Astrocyte (in vitro differentiated cells and primary cell): Measurements from ENCODE around the gene SMIM10L2A. TPM values are rescaled to one million over a fixed set of nuclear protein-coding genes. Genes with fewer than 3 reads are reported as not detected.
"Not testable (repeated sequence)": the region's sequence is repeated elsewhere in the genome, so short reads cannot be mapped to it uniquely, and the experiment has no call there.

Source experiments
- DNase-seq: peaks from one replicate; pipeline ENCODE4 v3.0.0-alpha.2; 2010; ENCODE audit warnings: low read depth
- FAIRE-seq: peaks from 2 replicates; lab custom pipeline; 2011; peaks lifted over from hg19 to GRCh38; lab: Jason Lieb, UNC
- H2AFZ ChIP-seq: 2 replicates; pipeline ENCODE4 v1.6.0; 2012; ENCODE audit warnings: low read depth, low read length, inconsistent platforms
- H3K27ac ChIP-seq: 2 replicates; pipeline ENCODE4 v1.5.1; 2011; ENCODE audit warnings: low read depth, low read length, inconsistent platforms
- H3K27me3 ChIP-seq: 2 replicates; pipeline ENCODE4 v1.6.0; 2011; ENCODE audit warnings: low read length, inconsistent platforms; ENCODE audit not compliant: insufficient read depth
- H3K36me3 ChIP-seq: 2 replicates; pipeline ENCODE4 v1.5.1; 2011; ENCODE audit warnings: low read length, inconsistent platforms; ENCODE audit not compliant: insufficient read depth
- H3K4me1 ChIP-seq: 2 replicates; pipeline ENCODE4 v1.5.1; 2011; ENCODE audit warnings: low read length, inconsistent platforms; ENCODE audit not compliant: insufficient read depth
- H3K4me2 ChIP-seq: 2 replicates; pipeline ENCODE4 v1.6.0; 2012; ENCODE audit warnings: low read length, inconsistent platforms
- H3K4me3 ChIP-seq: 2 replicates; pipeline ENCODE4 v1.5.1; 2011; ENCODE audit warnings: low read depth, mild to moderate bottlenecking, low read length, inconsistent platforms; ENCODE audit not compliant: insufficient read depth
- H3K79me2 ChIP-seq: 2 replicates; pipeline ENCODE4 v1.6.0; 2012; ENCODE audit warnings: mild to moderate bottlenecking, low read length, inconsistent platforms; ENCODE audit not compliant: insufficient read depth
- H3K9ac ChIP-seq: 2 replicates; pipeline ENCODE4 v1.6.0; 2012; ENCODE audit warnings: mild to moderate bottlenecking, low read length, inconsistent platforms
- H3K9me3 ChIP-seq: 2 replicates; pipeline ENCODE4 v1.5.1; 2012; ENCODE audit warnings: low read depth, mild to moderate bottlenecking, low read length, inconsistent platforms; ENCODE audit not compliant: insufficient read depth
- H4K20me1 ChIP-seq: 2 replicates; pipeline ENCODE4 v1.6.0; 2012; ENCODE audit warnings: low read length, inconsistent platforms; ENCODE audit not compliant: insufficient read depth
- H3K27ac Mint-ChIP-seq: one replicate; pipeline ENCODE4 v1.8.0; 2021; ENCODE audit warnings: mild to moderate bottlenecking, mixed read lengths; ENCODE audit not compliant: unreplicated experiment
- H3K27me3 Mint-ChIP-seq: one replicate; pipeline ENCODE4 v1.8.0; 2021; ENCODE audit warnings: low read depth, mixed read lengths; ENCODE audit not compliant: unreplicated experiment
- H3K36me3 Mint-ChIP-seq: one replicate; pipeline ENCODE4 v1.8.0; 2021; ENCODE audit warnings: low read depth, mixed read lengths; ENCODE audit not compliant: unreplicated experiment
- H3K4me1 Mint-ChIP-seq: one replicate; pipeline ENCODE4 v1.8.0; 2021; ENCODE audit warnings: low read depth, mixed read lengths; ENCODE audit not compliant: unreplicated experiment
- H3K4me3 Mint-ChIP-seq: one replicate; pipeline ENCODE4 v1.8.0; 2021; ENCODE audit warnings: mild to moderate bottlenecking, moderate library complexity, mixed read lengths; ENCODE audit not compliant: unreplicated experiment
- H3K9me3 Mint-ChIP-seq: one replicate; pipeline ENCODE4 v1.8.0; 2021; ENCODE audit warnings: mild to moderate bottlenecking, mixed read lengths; ENCODE audit not compliant: unreplicated experiment
- EZH2 ChIP-seq: IDR thresholded peaks from 2 replicates; pipeline ENCODE4 v1.6.1; 2012; ENCODE audit warnings: mild to moderate bottlenecking, low read length, inconsistent platforms; ENCODE audit not compliant: insufficient read depth
- total RNA-seq: library from RNA; stranded (reverse); gene quantifications from 2 replicates; pipeline ENCODE4 v1.2.1, GENCODE V29; 2021
- TF ChIP-seq, protein P1 (sequence below): IDR thresholded peaks from 2 replicates; pipeline ENCODE4 v1.5.1; 2011; ENCODE audit warnings: low read depth, mild to moderate bottlenecking, inconsistent platforms, low read length, moderate library complexity; ENCODE audit not compliant: insufficient read depth

Gene SMIM10L2A
- total RNA-seq, 1 donor from 2014 or later = 0.18 TPM

DNA sequence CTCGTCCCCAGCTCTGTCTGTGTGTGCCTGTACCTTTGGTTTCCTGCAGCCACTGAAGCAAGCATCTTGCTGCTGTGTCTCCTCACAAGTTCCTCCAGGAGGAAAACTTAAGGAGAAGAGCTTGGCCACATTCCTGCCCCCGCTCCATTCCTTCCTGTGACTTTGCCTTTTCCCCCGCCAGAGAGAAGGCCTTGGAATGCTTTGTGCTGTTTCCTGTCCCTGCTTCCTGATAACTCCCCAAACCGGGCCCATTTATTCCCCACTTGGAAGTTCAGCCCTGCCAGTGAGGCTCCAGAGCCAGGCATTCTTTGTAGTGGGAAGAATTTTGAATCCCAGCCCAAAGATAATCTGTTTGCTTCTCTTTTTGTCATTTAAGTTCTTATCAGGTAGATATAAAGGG, 33.1 kb downstream of the SMIM10L2A start:
- Mint-ChIP-seq H3K27ac (no peak overlapping the region), H3K36me3 (no peaks in the 10 kb centered on the region), H3K4me3 (no peak overlapping the region), H3K9me3 (peaks cover 2% of the 10 kb centered on the region), H3K27me3 (no peaks in the 10 kb centered on the region), H3K4me1 (no peaks in the 10 kb centered on the region)
- Histone ChIP-seq H3K9ac (no peak overlapping the region), H3K79me2 (no peaks in the 10 kb centered on the region), H3K9me3 (no peaks in the 10 kb centered on the region), H3K4me2 (no peak overlapping the region), H3K36me3 (no peaks in the 10 kb centered on the region), H3K4me1 (no peaks in the 10 kb centered on the region), H4K20me1 (no peaks in the 10 kb centered on the region), H3K27ac (no peak overlapping the region), H3K4me3 (no peak overlapping the region), H3K27me3 (no peaks in the 10 kb centered on the region), H2AFZ (no peak overlapping the region)
- FAIRE-seq = no peak
- no peak for DNase-seq
- TF ChIP-seq, protein P1, sequence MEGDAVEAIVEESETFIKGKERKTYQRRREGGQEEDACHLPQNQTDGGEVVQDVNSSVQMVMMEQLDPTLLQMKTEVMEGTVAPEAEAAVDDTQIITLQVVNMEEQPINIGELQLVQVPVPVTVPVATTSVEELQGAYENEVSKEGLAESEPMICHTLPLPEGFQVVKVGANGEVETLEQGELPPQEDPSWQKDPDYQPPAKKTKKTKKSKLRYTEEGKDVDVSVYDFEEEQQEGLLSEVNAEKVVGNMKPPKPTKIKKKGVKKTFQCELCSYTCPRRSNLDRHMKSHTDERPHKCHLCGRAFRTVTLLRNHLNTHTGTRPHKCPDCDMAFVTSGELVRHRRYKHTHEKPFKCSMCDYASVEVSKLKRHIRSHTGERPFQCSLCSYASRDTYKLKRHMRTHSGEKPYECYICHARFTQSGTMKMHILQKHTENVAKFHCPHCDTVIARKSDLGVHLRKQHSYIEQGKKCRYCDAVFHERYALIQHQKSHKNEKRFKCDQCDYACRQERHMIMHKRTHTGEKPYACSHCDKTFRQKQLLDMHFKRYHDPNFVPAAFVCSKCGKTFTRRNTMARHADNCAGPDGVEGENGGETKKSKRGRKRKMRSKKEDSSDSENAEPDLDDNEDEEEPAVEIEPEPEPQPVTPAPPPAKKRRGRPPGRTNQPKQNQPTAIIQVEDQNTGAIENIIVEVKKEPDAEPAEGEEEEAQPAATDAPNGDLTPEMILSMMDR = no peak
- TF ChIP-seq EZH2 = no peak

- H3K9me3 ChIP-seq, H3K4me1 ChIP-seq, H3K36me3 Mint-ChIP-seq, H3K79me2 ChIP-seq, H3K27ac ChIP-seq, H3K27ac Mint-ChIP-seq, H2AFZ ChIP-seq, H3K27me3 Mint-ChIP-seq, H3K4me3 ChIP-seq, H3K36me3 ChIP-seq, H3K4me1 Mint-ChIP-seq, H3K4me2 ChIP-seq, DNase-seq, H4K20me1 ChIP-seq, H3K9ac ChIP-seq, H3K9me3 Mint-ChIP-seq, FAIRE-seq, H3K27me3 ChIP-seq, H3K4me3 Mint-ChIP-seq: not testable (repeated sequence)
These were observed 40.0 kb downstream of the SMIM10L2A start for GRCh38 chrX:135461756-135462155.

DNA sequence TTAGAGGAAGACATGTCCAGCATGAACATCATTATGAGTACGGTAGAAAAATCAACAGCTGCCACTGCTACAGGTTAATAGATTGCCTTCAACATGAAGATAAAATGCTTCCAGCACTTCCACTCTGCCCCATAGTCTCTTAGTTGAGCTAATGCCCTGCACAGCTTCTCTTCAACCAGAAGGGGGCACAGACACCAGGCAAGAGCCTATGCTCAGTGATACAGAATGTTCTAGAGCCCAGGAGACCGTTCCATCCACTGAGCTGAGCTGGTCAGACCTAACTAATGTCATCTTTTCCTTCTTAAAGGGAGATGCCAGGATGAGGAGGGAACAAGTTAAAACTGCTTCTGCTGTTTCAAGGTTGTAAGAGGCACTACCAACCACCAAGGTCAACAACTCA, 42.2 kb downstream of the SMIM10L2A start:
- no peak for DNase-seq
- H3K79me2 ChIP-seq = no peaks in the 10 kb centered on the region
- Mint-ChIP-seq H3K27me3 (no peaks in the 10 kb centered on the region), H3K36me3 (no peaks in the 10 kb centered on the region), H3K4me3 (no peak overlapping the region), H3K9me3 (no peaks in the 10 kb centered on the region), H3K27ac (no peak overlapping the region), H3K4me1 (no peaks in the 10 kb centered on the region)
- H3K27me3 ChIP-seq = no peaks in the 10 kb centered on the region
- no peaks in the 10 kb centered on the region for H3K9me3 ChIP-seq
- no peaks in the 10 kb centered on the region for H3K36me3 ChIP-seq
- H2AFZ ChIP-seq = no peak overlapping the region
- TF ChIP-seq, protein P1 = no peak
- no peak for TF ChIP-seq EZH2
- FAIRE-seq = no peak
- no peak overlapping the region for H3K4me3 ChIP-seq
- H4K20me1 ChIP-seq = no peaks in the 10 kb centered on the region
- H3K4me1 ChIP-seq = no peaks in the 10 kb centered on the region
- no peak overlapping the region for H3K9ac ChIP-seq
- H3K4me2 ChIP-seq = no peak overlapping the region
- no peak overlapping the region for H3K27ac ChIP-seq
